ENCODE results near the gene SLITRK6.
A peak's percentile ranks its signal among the peaks of the same experiment; 100 is the strongest.

SLITRK6 gene, protein sequence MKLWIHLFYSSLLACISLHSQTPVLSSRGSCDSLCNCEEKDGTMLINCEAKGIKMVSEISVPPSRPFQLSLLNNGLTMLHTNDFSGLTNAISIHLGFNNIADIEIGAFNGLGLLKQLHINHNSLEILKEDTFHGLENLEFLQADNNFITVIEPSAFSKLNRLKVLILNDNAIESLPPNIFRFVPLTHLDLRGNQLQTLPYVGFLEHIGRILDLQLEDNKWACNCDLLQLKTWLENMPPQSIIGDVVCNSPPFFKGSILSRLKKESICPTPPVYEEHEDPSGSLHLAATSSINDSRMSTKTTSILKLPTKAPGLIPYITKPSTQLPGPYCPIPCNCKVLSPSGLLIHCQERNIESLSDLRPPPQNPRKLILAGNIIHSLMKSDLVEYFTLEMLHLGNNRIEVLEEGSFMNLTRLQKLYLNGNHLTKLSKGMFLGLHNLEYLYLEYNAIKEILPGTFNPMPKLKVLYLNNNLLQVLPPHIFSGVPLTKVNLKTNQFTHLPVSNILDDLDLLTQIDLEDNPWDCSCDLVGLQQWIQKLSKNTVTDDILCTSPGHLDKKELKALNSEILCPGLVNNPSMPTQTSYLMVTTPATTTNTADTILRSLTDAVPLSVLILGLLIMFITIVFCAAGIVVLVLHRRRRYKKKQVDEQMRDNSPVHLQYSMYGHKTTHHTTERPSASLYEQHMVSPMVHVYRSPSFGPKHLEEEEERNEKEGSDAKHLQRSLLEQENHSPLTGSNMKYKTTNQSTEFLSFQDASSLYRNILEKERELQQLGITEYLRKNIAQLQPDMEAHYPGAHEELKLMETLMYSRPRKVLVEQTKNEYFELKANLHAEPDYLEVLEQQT

DNA sequence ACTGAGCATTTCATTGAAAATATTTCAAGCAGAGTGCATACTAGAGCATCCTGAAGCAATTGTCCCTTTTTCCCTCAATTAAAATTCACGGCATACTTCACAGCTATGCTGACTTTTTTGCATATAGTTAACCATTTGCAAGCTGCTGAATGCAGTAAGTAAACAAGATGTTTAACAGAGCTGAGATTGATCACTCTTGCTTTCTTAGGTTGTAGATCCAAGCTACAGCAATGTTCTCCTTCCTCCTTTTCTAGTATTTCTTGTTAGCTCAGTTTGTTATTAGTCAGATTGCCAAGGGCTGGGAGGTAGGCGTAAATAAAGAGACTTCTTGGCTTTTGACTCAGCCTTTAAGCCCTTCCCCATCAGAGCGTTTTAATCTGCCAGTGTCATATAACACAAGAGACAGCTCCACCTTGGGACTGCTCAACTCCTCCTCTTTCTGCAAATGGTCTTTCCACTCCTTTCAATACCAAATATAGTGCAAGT is at the start of gene SLITRK6:
Gene SLITRK6, minus strand, starts transcription at position 323 of the 486 bp plus-strand sequence. CDS start 2,911 bp downstream, outside the sequence.
- peak within 1 kb of the TSS; percentile 14 for H3K4me3 ChIP-seq (ENCODE audit: low read depth, low read length)
- DNase-seq (ENCODE audit: low read depth) = peak; percentile 51

DNA sequence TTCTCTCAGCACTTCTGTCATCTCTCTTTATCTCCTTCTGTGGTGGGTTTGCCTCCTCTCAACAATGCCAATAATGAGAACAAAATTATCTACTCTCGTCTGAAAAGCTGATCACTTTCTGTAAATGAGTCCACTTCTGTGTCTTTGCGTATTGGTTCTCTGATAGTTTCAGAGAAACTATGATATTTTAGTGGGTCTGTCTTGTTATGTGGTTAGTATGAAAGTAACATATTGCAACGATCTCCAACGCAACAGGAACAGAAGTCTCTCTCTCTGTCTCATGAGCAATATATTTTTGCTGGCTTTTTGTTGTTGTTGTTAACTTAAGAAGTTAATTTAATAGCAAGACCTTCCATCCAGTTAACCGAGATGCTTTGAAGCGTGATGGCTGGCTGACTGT is 47.8 kb upstream of the SLITRK6 start:
- no peak for DNase-seq (ENCODE audit: low read depth)
- H3K4me3 ChIP-seq (ENCODE audit: low read depth, low read length) = no peak overlapping the region

DNA sequence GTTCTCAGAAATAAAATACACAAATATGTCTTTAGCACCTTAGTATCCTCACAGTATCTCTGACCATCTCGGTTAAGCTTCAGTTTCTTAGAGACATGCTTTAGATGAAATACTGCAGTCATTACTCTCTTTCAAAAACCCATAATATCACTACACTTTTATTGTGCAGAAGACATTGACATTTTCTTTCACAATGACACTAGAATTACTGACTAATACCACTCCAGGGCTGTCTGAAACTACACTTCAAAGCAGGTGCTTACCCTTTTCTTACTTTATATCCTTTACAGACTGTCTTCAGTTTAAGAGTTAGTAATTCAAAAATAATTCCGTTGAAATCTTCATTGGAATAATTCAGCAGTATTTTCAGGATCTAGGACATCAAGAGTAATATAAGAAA is 42.2 kb upstream of the SLITRK6 start:
- DNase-seq (ENCODE audit: low read depth) = no peak
- no peak overlapping the region for H3K4me3 ChIP-seq (ENCODE audit: low read depth, low read length)

DNA sequence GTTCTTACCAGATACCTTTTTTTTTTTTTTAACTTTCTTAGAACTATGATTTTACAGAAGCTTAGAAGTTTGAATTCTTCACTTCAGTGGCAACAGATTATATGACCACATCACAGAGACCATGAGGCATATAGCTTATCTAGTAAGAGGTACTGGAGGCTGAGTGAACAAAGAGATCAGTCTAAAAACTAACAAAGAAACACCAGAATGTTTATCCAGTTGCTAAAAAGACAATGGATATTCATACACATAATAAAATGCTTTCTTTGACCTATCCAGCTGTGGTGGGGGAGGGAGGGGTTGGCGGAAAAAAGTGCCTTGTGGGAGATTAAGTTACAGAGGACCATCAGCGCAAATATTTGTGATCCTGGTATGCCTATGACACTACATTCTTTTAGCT is 34.7 kb upstream of the SLITRK6 start:
- DNase-seq (ENCODE audit: low read depth) = no peak
- no peak overlapping the region for H3K4me3 ChIP-seq (ENCODE audit: low read depth, low read length)

DNA sequence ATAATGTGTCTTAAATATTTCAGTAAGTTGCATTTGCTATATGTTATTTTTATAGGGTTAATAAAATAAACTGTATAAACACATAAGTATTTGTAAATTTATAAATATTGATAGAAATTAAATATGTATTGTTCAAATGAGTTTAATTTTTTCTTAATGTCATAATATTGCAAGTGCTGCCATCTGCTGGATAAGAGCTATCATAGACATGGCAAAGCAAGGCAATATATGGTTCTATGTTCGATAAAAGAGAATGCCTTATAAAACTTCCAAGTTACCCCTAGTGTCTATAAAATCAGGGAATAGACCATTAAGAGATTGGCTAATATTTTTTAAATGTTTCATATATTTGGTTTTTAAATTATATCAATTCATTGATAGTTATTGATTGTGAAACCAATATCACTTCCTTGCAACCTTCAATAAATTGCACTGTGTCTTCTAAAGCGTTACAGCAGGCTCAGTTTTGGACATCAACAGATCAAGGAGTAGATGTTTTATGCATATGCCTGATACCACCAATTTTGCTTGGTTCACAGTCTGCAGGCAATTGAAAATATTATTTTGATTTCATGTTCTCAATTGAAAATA is 29.0 kb upstream of the SLITRK6 start:
- no peak overlapping the region for H3K4me3 ChIP-seq (ENCODE audit: low read depth, low read length)
- DNase-seq (ENCODE audit: low read depth) = no peak

DNA sequence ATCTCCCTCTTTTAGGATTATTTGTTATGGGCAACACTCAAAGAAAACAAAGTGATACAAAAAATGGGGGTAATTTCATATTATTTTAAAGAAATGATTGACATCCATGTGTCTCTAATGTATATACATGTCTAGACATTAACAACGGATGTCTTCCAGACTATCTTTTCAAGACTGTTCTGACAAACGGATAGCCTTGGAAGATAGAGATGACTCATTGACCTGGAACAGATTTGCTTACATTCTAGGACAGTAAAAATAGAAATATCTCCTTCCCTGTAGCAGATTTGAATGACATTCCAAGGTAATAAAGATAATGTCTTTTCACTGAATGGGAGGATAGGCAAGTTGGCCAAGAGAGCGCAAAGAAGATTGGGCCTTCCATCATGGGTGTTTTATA is 26.2 kb upstream of the SLITRK6 start:
- no peak for DNase-seq (ENCODE audit: low read depth)
- H3K4me3 ChIP-seq (ENCODE audit: low read depth, low read length) = no peak overlapping the region

DNA sequence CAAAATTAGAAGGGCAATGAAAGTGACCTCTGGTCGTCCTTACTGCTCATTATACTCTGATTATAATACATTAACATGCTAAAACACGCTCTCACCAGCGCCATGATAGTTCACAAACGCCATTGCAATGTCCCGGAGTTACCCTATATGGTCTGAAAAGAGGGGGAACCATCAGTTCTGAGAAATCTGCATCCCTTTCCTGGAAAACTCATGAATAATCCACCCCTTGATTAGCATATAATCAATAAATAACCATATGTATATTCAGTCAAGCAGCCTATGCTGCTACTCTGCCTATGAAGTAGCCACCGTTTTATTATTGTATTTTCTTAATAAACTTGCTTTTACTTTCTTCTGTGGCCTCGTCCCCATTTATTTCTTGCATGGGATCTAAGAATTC is 24.6 kb upstream of the SLITRK6 start:
- DNase-seq (ENCODE audit: low read depth) = no peak
- H3K4me3 ChIP-seq (ENCODE audit: low read depth, low read length) = no peak overlapping the region

DNA sequence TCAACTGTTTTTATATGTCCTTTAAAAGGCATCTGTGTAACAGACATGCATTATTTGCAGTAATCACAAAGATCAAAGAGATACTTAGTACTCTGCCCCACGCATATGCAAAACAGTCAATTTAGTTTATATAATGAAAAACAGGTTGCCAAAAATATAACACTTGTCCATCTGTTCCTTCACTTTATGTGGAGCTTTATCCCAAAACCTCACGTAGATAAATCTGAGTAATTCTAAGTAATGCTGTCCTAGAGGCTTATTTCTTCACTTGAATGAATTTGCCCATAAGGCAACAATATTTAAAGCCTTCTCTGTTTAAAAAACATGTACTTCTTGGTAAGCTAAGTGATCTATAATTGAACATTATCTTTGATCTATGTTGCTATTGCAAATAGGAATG is 20.3 kb upstream of the SLITRK6 start:
- no peak overlapping the region for H3K4me3 ChIP-seq (ENCODE audit: low read depth, low read length)
- DNase-seq (ENCODE audit: low read depth) = no peak

DNA sequence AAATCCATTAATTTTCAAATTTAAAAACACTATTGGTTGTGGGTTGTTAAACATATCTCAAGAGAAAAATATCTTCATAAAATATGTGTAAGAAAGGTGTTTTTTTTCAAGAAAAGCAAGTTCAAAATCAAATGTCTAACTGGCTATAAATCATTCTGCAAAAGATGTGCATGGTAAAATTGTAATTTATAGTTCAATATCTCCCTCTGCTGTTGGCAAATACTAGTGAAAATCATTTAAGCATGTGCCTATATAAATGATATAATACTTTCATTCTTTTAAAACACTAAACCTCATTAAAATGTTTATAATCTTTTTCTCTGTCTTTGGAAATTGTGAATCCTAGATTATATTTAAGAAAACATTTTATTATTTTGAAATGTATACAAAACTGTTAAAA is 17.2 kb upstream of the SLITRK6 start:
- no peak overlapping the region for H3K4me3 ChIP-seq (ENCODE audit: low read depth, low read length)
- no peak for DNase-seq (ENCODE audit: low read depth)

DNA sequence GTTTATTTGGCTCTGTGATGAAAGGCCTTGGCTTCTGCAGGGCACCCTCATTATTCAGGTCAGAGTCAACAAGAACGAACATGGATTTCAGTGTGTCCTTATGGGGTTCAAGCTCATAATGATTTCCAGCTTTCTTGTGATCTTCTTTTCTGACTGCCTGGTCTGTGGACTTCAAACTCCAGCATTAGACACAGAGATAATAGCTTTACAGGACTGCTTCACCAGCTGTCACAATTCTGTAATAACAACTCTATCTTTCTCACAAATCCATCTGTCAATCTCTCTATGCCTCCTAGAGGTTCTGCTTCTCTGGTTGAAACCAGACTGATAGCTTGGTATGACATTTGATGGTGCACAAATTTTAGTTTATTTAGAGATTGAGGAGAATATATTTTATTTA is 13.1 kb upstream of the SLITRK6 start:
- no peak for DNase-seq (ENCODE audit: low read depth)
- no peak overlapping the region for H3K4me3 ChIP-seq (ENCODE audit: low read depth, low read length)

DNA sequence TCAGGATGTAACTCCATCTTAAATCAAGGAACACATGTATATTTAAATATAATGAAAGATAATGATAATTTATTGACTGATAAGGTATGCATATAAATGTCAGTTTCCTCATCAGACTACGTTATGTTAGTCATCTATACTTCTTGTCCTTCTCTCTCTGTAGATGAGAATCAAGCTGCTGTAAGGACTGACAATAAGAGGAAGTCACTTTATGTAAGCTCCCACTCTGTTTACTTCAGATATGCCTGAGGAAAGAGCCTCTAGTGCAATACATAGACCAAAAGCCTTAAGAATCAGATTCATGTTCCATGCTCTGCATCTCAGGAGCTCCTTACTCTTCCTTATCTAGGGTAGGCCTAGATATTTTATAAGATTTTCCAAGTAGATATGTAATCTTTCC is 9.6 kb upstream of the SLITRK6 start:
- no peak for DNase-seq (ENCODE audit: low read depth)
- H3K4me3 ChIP-seq (ENCODE audit: low read depth, low read length) = no peak overlapping the region

DNA sequence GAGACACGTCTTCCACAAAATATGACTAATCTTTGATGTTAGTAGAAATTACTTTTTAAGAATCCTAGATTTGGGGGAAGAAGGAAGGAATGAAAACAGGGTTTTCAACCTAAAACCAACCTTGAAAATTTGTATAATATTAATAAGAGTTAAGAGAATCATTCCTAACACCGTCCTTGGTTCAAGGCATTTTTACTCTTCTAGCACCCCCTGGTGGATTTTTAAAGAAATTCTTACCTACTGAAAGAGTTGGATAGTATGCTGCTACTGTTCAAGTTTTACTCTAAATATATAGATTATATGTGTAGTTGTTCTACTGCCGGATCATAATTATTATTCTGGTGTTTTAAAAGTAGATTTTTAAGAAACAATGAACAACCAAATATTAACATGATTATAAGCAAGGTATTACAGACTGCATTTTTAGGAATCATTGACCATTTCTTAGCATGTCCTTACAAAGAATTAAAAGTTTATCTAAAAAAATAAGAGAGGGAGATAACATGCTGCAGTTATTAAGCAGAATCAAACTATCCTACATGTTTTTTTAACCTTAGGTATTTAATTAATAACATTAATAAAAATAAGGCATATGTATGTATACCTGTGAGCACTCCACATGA is 7.4 kb upstream of the SLITRK6 start:
- peak; percentile 7 for DNase-seq (ENCODE audit: low read depth)

DNA sequence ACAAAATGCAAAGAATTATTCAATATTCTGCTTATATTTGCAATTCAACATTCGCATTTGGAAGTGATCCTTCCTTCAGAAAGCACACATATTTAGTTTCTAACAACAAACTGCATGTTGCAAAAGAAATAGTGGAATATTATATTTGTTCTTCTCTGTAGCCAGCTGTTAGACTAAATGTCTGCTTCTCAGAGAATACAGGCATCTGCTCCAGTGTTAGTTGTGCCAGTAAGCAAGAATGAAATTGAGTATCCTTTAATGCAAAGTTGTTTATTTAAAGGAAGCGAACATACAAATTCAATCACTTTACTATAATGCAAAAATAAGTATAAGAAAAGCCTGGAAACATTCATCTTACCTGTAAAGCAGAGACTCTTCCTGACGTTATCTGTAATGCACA is 663 bp downstream of the SLITRK6 start:
- peak overlapping the region; percentile 14 for H3K4me3 ChIP-seq (ENCODE audit: low read depth, low read length)

More for the DNA sequence above, 7.4 kb upstream of the SLITRK6 start:
- no peak overlapping the region for H3K4me3 ChIP-seq (ENCODE audit: low read depth, low read length)

DNA sequence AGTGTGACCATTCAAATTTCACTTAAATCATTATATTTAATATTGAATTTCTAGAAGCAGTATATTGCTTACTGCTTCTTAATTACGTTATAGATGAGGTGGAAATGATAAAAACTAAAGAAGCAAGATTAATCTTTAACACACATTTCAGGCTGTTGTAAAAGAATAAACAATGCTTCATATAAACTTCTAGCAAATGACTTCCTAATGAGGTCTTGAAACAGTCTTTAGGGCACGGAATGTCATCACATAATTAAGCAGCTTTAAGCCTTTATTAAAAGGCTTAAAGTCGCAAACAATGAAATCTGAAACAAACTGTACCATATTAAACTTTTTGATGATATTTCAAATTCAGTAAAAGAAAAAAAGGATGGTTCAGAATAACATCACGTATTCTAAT is 1.9 kb downstream of the SLITRK6 start:
- DNase-seq (ENCODE audit: low read depth) = no peak
- no peak overlapping the region for H3K4me3 ChIP-seq (ENCODE audit: low read depth, low read length)

More for the DNA sequence above, 663 bp downstream of the SLITRK6 start:
- no peak for DNase-seq (ENCODE audit: low read depth)

DNA sequence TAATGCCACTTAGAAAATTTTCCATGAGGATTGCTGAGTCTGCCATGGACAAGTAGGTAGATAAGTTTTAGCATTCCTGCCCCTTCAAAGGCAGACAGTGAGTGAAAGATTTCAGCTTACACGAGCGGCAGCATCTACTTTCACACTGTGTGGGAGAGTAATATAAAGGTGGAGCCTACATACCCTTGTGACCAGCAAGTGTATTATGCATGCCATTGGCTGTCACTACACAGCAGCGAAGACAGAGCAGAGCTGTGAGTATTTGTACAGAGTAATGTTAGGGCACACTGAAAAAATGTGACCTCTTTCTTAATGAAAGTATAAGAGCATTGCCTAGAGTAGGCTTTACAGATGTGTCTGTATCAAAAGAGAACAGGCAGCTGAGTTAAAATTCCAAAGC is 14.0 kb downstream of the SLITRK6 start:
- no peak for DNase-seq (ENCODE audit: low read depth)
- no peak overlapping the region for H3K4me3 ChIP-seq (ENCODE audit: low read depth, low read length)

DNA sequence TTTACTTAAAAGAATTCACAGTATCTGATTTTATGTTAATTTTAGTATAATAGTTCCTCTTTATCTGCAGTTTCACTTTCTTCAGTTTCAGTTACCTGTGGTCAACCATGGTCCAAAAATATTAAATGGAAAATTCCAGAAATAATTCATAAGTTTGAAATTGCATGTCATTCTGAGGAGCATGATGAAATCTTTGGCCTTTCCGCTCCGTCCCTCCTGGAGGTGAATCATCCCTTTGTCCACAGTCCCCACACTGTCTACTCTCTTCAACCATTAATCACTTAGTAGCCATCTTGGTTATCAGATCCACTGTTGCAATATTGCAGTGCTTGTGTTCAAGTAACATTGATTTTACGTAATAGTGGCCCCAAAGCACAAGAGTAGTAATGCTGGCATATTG is 26.9 kb downstream of the SLITRK6 start:
- DNase-seq (ENCODE audit: low read depth) = no peak
- H3K4me3 ChIP-seq (ENCODE audit: low read depth, low read length) = no peak overlapping the region

DNA sequence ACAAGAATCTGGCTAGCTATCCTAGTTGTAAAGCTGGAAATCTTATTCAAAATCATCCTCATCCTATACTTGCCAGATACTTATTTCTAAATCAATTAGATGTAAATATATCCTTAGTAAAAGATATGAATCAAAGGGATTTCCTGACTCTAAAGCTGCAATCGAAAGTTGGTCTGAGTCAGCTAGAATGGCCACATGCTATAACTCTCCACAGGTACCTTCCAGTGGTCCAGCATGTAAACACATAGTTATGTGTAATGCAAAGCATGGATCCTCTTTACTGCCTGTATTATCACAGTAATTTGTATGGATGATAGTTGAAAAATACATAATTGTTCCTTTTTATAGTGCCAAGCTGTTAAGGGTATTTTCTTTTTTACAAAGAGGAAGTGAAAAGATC is 27.4 kb downstream of the SLITRK6 start:
- DNase-seq (ENCODE audit: low read depth) = no peak
- H3K4me3 ChIP-seq (ENCODE audit: low read depth, low read length) = no peak overlapping the region

DNA sequence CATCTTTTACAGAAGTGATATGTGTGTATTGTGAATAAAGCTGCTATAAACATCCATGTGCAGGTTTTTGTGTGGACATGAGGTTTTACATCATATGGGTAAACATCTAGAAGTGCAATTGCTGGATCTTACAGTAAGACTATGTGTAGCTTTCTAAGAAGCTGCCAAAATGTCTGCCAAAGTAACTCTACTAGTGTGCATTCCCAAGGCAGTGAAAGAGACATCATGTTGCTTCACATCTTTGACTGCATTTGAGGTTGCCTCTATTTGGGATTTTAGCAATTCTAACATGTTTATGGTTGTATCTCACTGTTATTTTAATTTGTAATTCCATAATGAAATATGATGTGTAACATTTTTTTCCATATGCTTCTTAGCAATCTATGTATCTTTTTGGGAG is 30.3 kb downstream of the SLITRK6 start:
- no peak overlapping the region for H3K4me3 ChIP-seq (ENCODE audit: low read depth, low read length)
- no peak for DNase-seq (ENCODE audit: low read depth)

DNA sequence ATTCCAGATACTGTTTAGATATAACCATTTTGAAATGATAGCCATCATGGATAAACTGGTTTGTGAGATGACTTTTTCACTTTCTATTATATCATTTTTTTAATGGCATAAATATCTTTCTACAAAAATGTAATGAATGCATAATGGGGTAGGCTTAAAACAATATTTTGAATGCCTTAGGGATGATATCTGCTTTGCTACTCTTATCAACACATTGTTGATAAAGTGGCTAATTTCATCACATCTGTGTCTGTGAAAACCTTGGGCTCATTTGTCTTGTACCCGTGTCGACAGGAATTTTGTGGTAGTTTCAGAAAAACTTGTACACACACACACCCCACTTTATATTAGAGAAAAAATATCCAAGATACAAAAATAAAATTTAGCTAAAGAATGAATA is 44.1 kb downstream of the SLITRK6 start:
- no peak for DNase-seq (ENCODE audit: low read depth)
- H3K4me3 ChIP-seq (ENCODE audit: low read depth, low read length) = no peak overlapping the region
